ENCODE data around the gene DCST2. TPM values are rescaled to one million over a fixed set of nuclear protein-coding genes. Genes with fewer than 3 reads are reported as not detected.

The DCST2 gene
- total RNA-seq, 1 donor from 2014 or later: 2.2 TPM

GRCh38 chr1:155080312-155081228 is 47.0 kb upstream of the DCST2 start:
- Mint-ChIP-seq H3K27me3 (peaks cover 37% of the 10 kb centered on the region), H3K4me3 (ENCODE audit: low read depth) (peak overlapping the region; percentile 83), H3K36me3 (ENCODE audit: insufficient read depth) (no peaks in the 10 kb centered on the region), H3K4me1 (ENCODE audit: low read depth) (peaks cover 39% of the 10 kb centered on the region), H3K9me3 (ENCODE audit: low read depth) (no peaks in the 10 kb centered on the region), H3K27ac (peak overlapping the region; percentile 81)
- peak; percentile 79 for DNase-seq (ENCODE audit: low spot score, unreplicated experiment)
- TF ChIP-seq CTCF (IDR thresholded peaks at IDR 0.05; ENCODE audit: unreplicated experiment): no peak

GRCh38 chr1:155079487-155080311 is 46.1 kb upstream of the DCST2 start:
- Mint-ChIP-seq H3K27ac (peak overlapping the region; percentile 86), H3K36me3 (ENCODE audit: insufficient read depth) (no peaks in the 10 kb centered on the region), H3K4me3 (ENCODE audit: low read depth) (peak overlapping the region; percentile 83), H3K4me1 (ENCODE audit: low read depth) (peaks cover 36% of the 10 kb centered on the region), H3K27me3 (peaks cover 37% of the 10 kb centered on the region), H3K9me3 (ENCODE audit: low read depth) (no peaks in the 10 kb centered on the region)
- no peak for DNase-seq (ENCODE audit: low spot score, unreplicated experiment)
- TF ChIP-seq CTCF (IDR thresholded peaks at IDR 0.05; ENCODE audit: unreplicated experiment): no peak

GRCh38 chr1:155079210-155079486 is 45.6 kb upstream of the DCST2 start:
- TF ChIP-seq CTCF (IDR thresholded peaks at IDR 0.05; ENCODE audit: unreplicated experiment): no peak
- no peaks in the 10 kb centered on the region for H3K36me3 Mint-ChIP-seq (ENCODE audit: insufficient read depth)
- H3K4me1 Mint-ChIP-seq (ENCODE audit: low read depth): peaks cover 31% of the 10 kb centered on the region
- H3K27ac Mint-ChIP-seq: peak overlapping the region; percentile 86
- DNase-seq (ENCODE audit: low spot score, unreplicated experiment): no peak
- no peaks in the 10 kb centered on the region for H3K9me3 Mint-ChIP-seq (ENCODE audit: low read depth)
- H3K27me3 Mint-ChIP-seq: peaks cover 34% of the 10 kb centered on the region
- peak overlapping the region; percentile 83 for H3K4me3 Mint-ChIP-seq (ENCODE audit: low read depth)

- Mint-ChIP-seq H3K27me3 (peaks cover 29% of the 10 kb centered on the region), H3K9me3 (ENCODE audit: low read depth) (no peaks in the 10 kb centered on the region), H3K4me3 (ENCODE audit: low read depth) (peak within 1 kb of the TSS; percentile 83), H3K27ac (peak within 1 kb of the TSS; percentile 86), H3K4me1 (ENCODE audit: low read depth) (peaks cover 29% of the 10 kb centered on the region), H3K36me3 (ENCODE audit: insufficient read depth) (no peaks in the 10 kb centered on the region)
- DNase-seq (ENCODE audit: low spot score, unreplicated experiment): no peak
- TF ChIP-seq CTCF (IDR thresholded peaks at IDR 0.05; ENCODE audit: unreplicated experiment): no peak
Observed at GRCh38 chr1:155078469-155079209, 45.1 kb upstream of the DCST2 start, which contains the start of gene EFNA3. TSS of gene EFNA3 (plus strand) at chr1:155078837. CDS start at chr1:155078942, 105 bp downstream.
